LHCN-M2 (cell line): ENCODE measurements around the gene ITGAL. TPM values are rescaled to one million over a fixed set of nuclear protein-coding genes. Genes with fewer than 3 reads are reported as not detected.
"Not testable (repeated sequence)": the region's sequence is repeated elsewhere in the genome, so short reads cannot be mapped to it uniquely, and the experiment has no call there.

Experiments used
- DNase-seq: peaks from one replicate; pipeline ENCODE4 v3.0.0-alpha.2; 2012; ENCODE audit warnings: low read depth
- total RNA-seq: library from RNA; depleted of rRNA; stranded (reverse); fragments of >200 nt; gene quantifications from 2 replicates; pipeline ENCODE4 v1.2.3, GENCODE V29; 2014

Gene ITGAL
- total RNA-seq, 1 experiment from 2014 or later, result not detected

- peak; percentile 70 for DNase-seq
Measured at GRCh38 chr16:30491744-30492308, 19.3 kb downstream of the ITGAL start.

GRCh38 chr16:30493941-30494488 is 21.5 kb downstream of the ITGAL start:
- DNase-seq, result peak; percentile 25

- no peak for DNase-seq
Measured at GRCh38 chr16:30494709-30495108, 22.2 kb downstream of the ITGAL start.

DNA sequence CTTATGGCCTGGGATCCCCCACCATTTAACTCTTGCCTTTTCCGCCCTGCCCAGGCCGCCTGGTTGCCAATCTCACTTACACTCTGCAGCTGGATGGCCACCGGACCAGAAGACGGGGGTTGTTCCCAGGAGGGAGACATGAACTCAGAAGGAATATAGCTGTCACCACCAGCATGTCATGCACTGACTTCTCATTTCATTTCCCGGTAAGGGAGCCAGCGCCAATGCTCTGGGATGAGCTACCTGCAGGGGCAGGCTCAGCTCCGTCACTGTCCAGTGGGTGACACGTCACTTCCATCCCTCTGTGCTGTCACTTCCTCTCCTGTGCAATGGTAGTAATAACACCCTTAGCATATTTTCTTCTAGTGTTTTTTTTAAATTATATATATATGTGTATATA is 26.7 kb downstream of the ITGAL start:
- DNase-seq, result no peak

DNA sequence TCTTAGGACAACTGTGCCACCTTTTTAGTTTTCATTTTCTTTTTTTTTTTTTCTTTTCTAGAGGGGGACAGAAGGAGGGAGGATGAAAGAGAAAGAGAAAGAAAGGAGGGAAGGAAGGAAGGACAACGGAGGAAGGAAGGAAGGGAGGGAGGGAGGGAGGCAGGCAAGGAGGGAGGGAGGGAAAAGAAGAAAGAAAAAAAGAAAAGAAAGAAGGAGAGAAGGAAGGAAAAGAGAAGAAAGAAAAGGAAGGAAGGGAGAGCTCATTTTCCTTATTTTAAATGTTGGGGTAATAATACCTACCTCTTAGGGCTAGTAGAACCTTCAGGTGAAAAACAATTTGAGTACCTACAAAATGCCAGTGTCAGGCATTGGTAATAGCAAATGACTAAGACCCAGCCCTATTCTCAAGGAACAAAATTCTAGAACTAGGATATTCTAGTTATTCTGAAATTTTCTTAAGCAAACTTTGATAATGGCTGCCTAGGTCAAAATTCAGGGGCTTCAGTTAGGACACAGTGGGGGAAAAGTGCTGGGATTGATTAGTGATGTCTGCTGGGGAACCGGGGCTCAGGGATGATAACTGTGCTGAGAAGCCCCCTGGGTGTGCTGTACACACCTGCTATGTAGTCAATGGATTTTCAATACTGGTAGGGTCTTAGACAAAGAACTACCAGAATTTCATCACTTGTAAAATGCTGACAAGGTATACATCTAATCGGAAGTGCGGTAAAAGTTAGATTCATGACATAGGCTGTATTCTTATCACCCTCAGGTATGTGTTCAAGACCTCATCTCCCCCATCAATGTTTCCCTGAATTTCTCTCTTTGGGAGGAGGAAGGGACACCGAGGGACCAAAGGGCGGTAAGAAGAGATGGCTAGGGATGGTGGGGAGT is 31.1 kb downstream of the ITGAL start:
- DNase-seq, result no peak

DNA sequence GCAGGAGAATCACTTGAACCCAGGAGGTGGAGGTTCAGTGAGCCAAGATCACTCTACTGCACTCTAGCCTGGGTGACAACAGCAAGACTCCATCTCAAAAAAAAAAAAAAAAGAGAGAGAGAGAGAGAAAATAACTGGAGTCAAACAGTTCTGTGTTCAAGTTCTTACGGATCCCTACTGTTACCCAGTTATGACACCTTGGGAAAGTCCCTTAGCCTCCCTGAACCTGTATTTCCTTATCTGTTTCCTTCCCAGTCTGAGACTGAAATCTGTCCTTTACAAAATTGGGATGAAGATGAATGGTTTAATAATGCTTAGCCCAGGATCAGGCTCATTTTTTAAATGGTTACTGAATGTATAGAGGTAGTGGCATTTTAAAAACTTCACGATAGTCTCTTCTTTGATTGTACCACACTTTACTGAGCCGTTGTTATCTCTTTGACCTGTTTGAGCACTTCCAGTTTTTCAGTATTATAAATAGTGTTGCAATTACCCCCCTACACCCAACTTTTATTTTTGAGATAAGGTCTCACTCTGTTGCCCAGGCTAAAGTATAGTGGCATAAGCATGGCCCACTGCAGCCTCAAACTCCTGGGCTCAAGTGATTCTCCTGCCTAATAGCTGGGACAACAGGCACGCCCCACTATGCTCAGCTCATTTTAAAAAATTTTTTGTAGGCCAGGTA is 36.7 kb downstream of the ITGAL start:
- DNase-seq, result no peak

DNA sequence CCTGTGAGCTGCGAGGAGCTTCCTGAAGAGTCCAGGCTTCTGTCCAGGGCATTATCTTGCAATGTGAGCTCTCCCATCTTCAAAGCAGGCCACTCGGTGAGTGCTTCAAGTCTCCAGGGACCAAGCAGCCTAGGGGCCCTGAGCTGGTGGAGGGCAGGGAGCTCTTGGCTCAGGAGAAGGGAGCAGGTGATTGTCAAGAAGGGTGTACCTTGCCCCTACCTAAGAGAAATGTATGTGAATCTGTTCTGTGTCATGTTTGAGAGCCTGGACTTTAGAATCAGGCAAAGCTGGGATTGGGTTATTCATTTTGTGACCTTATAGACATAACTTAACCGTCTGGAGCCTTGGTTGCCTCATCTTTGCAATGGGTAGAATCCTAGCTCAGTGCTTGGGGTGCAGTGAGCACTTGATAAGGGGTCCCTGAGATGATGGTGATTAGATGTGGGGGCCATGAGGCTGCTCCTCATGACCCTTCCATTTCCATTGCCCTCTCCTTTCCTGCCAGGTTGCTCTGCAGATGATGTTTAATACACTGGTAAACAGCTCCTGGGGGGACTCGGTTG is 37.9 kb downstream of the ITGAL start:
- no peak for DNase-seq

DNA sequence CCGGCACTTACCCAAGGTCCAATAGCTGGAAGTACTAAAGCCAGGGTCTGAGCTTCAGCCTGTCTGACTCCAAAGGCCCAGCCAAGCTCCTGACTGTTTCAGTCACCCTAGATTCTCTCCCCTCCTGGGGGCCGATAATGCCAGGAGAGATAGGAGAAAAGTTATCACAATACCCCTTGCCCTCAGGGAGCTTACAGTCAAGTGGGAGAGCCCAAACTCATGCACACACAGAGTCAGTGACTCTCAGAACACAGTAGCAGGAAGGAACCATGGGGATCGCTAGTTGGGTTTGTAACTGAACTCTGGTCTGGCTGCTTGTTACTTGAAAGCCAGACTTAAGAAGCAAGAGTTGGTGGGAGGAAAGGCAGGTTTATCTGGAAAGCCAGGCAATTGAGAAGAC is 39.0 kb downstream of the ITGAL start:
- no peak for DNase-seq

- no peak for DNase-seq
Measured at GRCh38 chr16:30515275-30515674, 42.7 kb downstream of the ITGAL start.

- DNase-seq, result no peak
Measured at GRCh38 chr16:30518552-30518951, 46.0 kb downstream of the ITGAL start.

- no peak for DNase-seq
Measured at GRCh38 chr16:30519120-30520049, 46.8 kb downstream of the ITGAL start.

DNA sequence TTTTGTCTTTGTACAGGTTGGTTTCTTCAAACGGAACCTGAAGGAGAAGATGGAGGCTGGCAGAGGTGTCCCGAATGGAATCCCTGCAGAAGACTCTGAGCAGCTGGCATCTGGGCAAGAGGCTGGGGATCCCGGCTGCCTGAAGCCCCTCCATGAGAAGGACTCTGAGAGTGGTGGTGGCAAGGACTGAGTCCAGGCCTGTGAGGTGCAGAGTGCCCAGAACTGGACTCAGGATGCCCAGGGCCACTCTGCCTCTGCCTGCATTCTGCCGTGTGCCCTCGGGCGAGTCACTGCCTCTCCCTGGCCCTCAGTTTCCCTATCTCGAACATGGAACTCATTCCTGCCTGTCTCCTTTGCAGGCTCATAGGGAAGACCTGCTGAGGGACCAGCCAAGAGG is 48.9 kb downstream of the ITGAL start:
- DNase-seq, result no peak

- no peak for DNase-seq
Measured at GRCh38 chr16:30521873-30522641, 49.5 kb downstream of the ITGAL start.

DNA sequence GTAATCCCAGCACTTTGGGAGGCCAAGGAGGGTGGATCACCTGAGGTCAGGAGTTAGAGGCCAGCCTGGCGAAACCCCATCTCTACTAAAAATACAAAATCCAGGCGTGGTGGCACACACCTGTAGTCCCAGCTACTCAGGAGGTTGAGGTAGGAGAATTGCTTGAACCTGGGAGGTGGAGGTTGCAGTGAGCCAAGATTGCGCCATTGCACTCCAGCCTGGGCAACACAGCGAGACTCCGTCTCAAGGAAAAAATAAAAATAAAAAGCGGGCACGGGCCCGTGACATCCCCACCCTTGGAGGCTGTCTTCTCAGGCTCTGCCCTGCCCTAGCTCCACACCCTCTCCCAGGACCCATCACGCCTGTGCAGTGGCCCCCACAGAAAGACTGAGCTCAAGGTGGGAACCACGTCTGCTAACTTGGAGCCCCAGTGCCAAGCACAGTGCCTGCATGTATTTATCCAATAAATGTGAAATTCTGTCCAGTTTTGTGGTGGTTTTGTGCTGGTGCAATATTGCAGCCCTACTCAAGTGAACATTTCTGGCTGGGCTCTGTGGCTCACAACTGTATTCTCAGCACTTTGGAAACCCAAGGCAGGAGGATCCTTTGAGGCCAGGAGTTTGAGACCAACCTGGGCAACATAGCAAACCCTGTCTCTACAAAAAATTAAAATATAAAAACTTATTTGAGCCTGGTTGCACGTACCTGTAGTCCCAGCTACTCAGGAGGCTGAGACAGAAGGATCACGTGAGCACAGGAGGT is 50.3 kb downstream of the ITGAL start:
- DNase-seq, result not testable (repeated sequence)

GRCh38 chr16:30523768-30524574 is 51.4 kb downstream of the ITGAL start:
- no peak for DNase-seq

DNA sequence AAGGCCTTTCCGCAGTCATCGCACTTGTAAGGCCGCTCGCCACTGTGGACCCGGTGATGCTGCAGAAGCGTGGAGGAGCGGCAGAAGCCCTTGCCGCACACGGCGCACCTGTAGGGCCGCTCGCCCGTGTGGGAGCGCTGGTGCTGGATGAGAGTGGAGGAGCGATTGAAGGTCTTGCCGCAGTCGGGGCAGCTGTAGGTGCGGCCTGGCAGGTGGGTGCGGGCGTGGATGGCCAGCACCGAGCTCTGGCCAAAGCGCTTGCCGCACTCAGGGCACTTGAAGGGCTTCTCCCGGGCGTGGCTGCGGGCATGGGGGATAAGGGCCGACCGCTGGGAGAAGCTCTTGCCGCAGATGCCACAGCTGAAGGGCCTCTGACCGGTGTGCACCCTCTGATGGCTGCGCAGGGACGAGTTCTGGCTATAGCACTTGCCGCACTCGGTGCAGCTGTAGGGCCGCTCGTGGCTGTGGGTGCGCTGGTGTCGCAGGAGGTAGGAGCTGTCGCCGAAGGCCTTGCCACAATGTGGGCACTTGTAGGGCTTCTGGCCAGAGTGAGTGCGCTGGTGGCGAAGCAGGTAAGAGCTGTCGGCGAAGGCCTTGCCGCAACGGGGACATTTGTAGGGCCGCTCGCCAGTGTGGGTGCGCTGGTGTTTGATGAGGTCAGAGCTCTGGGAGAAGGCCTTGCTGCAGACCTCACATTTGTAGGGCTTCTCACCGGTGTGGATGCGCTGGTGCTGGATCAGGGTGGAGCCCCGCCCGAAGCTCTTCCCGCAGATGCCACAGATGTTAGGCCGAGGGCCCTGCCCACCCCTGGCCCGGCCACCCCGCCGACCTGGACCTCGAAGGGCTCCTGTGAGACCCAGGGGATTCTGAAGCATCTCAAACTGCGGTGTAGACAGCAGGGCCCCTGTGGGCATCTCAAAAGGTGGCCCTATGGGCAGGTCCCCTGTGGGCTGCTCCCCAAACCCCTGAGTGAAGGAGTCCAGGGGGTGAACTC is 52.3 kb downstream of the ITGAL start:
- no peak for DNase-seq

DNA sequence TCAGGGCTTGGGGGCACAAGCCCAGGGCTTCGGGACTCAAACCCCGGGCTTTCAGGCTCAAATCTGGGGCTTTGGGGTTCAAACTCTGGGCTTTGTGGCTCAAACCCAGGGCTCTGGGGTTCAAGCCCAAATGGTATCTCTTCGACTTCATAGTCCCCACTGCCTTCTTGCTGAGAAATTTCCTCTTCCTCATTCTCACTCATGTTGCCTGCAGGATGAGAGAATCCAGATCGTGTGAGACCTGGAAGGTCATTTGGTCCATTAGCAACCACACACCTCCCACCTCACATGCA is 53.2 kb downstream of the ITGAL start:
- no peak for DNase-seq
